NCI-H1105 treated with DMSO at 0.1 percent for 48 hours (cell line): ENCODE data around the gene COL6A1.
"Not testable (repeated sequence)": the region's sequence is repeated elsewhere in the genome, so short reads cannot be mapped to it uniquely, and the experiment has no call there.

Experiments
- DNase-seq: peaks from one replicate; lab custom pipeline; 2025; lab: John Stamatoyannopoulos, UW

COL6A1 gene

DNA sequence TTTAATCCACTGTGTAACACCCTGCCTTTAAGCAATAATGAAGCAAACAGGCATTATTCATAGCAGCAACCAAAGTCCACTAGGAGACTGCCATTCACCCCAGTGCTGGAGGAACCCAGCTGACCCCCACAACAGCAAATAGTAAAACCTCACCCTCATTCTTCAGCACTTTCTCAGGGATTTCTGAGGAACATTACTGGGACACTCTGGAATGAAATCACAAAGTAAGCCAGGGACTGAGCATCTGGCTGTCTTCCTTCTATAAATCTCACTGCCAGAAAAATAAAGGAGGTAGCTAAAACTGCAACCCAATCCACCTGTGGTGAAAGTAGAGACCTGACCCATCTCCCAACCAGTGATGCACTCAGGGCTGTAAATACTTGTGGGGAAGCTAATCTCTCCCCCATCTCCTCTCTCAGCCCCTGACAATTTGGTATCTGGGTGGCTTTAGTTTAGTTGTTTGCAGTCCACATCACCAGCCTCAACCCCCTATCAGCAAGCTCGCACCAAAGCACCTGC lies 47.1 kb downstream of the COL6A1 start:
- no peak for DNase-seq

DNA sequence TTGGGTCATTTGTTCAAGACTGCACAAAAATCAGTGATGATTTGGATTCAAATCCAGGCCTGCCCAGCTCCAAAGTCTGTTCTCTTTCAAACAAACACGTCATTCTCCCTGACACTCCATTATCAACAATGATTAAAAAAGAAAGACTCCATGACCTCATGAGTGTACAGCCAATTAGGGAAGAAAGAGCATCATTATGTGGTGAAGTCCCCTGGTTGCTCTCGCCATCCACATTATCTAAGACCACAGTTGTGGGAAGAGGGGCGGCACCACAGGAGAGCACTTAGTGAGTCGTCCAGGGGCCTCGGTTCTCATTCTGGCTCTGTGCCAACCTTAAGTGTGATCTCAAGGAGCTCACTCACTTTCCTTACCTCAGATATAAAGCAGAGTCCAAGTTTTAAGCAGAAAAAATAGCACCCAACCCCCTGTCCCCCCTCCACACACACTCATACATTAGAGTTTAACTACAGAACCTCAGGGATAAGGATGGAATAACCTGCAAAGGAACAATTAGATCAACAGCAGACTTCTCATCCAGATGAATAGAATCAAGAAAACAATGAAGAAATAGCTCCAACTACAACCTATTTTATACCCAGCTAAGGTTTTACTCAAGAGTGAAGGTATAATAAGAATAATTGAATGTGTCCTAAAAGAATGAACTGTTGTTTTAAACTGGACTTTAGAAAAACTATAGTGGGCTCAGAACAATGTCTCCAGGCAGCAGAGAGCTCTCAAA lies 47.8 kb downstream of the COL6A1 start:
- no peak for DNase-seq

DNA sequence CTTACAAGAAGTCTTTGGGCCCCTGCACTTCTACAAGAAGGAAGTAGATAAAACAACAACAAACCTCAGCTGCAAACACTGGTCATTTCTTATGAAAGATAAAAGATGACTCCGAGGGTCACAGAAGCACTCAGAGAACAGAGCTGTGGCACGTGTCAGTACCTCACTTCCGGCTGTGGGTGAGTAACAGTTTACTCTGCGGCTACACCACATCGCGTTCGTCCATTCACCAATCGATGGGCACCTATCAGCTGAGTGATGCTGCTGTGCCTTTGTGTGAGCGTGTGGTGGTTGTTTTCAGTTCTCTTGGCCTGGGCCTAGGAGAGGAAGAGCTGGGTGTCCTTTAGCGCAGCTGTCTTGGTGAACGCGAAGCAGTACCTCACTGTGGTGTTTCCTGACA lies 49.9 kb downstream of the COL6A1 start:
- DNase-seq, result no peak

DNA sequence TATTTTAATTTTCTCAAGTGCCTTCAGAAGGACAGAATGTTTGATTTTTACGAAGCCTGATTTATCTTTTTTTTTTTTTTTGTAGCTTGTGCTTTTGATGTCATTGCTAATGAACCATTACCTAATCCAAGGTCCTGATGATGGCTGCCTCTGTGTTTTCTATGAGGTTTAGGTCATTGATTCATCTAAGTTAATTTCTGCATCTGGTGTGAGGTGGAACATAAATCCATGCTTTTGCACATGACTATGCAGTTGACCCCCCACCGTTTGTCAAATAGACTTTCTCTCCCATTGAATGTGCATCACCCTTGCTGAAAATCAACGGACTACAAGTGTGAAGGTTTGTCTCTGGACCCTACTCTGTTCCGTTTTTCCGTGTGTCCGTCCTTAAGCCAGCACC lies 50.5 kb downstream of the COL6A1 start:
- no peak for DNase-seq

DNA sequence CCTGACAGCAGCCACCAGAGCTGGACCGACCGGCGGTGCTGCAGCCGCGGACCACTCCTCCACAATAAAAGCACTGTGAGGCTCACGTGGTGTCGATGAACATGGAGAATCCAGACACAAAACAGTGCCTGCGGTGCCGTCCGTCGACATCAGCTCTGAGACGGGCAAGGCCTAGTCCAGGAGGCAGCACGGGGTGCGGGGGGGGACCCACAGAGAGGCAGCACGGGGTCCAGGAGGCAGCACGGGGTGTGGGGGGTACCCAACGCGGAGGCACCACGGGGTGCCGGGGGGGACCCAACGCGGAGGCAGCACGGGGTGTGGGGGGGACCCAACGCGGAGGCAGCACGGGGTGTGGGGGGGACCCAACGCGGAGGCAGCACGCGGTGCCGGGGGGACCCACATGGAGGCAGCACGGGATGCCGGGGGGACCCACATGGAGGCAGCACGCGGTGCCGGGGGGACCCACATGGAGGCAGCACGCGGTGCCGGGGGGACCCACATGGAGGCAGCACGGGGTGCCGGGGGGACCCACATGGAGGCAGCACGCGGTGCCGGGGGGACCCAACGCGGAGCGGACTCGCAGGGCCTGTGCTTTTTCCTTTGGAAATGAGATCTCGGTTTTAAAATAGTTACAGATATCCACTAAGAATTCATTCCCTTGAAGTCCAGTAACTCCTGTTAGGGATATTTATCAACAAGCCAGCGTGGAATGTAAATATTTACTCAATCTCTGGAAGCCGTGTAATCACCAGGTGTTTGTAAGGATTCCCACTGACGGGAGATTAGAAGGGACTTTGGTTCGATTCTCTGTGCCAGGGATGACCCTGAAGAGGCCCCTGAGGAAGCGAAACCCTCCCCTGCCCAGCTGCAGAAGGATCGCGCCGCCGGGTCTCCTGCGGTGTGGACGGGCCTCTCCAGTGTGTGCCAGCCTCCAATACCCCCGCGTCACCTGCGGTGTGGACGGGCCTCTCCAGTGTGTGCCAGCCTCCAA lies 52.1 kb downstream of the COL6A1 start:
- no peak for DNase-seq

DNA sequence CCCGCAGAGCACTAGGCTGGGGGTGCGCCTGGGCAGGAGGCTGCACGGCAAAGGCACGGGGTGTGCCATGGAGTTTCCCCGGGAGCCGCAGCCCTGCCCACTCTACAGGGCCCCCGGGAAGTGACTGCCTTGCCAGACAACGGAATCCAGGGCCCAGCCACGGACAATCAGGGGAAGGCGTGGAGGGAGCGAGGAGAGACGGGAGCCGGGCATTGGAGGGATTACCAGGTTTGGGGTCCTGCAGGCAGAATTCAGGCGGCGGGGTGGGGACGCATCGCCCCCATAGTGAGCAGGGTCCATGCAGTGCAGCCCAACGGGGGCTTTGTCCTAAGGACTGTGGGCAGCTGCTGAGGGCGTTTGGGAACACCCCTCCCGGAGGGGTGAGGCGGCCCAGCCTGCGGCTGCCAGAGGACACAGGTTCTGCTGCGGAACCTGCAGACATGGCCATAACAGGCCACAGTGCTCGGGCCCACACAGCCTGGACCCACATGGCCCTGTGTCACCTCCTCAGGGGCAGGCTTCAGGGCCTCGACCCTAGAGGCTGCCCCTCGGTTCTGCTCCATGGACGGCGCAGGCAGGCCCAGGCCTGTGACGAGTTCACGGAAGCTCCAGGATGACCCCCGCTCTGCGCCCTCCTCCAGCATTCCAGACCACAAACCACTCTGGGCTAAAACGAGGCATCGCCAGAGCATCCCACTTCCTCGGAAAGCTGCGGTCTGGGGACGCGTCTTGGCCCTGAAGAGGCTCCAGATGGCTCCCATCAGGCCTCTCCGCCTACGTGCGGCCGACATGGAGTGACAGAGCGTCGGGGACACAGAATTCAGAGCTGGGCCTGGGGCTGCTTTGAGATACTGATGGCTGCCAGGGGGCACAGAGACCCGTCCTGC lies 54.5 kb downstream of the COL6A1 start:
- no peak for DNase-seq

DNA sequence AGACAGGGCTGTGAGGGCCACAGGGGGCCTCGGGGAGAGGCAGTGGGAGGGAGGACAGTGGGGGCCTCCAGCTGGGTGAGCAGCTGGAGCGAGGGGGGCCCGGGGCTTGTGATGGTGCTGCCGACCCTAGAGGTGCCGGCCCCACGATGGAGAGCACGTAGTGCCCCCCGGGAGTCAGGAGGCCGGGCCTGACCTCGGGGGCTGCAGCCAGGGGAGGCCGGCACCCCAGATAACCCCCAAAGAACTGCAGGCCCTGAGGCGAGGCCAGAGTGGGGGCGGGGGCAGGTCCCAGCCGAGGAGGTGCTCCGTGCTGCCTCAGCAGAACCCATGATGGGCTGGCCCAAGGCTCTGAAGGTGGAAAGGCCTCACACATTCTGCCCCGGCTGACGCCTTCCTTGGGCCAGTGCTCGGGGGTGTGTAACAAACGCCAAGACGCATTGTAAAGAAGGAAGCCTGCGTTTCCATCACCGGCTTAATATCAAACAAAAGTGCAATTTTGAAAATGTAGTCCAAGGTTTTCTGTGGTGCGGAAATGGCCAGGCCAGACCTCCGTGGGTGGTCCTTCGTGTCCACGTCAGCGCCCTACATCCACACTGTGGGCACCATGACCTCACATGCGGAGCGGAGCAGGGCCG lies 55.2 kb downstream of the COL6A1 start:
- DNase-seq, result no peak

DNA sequence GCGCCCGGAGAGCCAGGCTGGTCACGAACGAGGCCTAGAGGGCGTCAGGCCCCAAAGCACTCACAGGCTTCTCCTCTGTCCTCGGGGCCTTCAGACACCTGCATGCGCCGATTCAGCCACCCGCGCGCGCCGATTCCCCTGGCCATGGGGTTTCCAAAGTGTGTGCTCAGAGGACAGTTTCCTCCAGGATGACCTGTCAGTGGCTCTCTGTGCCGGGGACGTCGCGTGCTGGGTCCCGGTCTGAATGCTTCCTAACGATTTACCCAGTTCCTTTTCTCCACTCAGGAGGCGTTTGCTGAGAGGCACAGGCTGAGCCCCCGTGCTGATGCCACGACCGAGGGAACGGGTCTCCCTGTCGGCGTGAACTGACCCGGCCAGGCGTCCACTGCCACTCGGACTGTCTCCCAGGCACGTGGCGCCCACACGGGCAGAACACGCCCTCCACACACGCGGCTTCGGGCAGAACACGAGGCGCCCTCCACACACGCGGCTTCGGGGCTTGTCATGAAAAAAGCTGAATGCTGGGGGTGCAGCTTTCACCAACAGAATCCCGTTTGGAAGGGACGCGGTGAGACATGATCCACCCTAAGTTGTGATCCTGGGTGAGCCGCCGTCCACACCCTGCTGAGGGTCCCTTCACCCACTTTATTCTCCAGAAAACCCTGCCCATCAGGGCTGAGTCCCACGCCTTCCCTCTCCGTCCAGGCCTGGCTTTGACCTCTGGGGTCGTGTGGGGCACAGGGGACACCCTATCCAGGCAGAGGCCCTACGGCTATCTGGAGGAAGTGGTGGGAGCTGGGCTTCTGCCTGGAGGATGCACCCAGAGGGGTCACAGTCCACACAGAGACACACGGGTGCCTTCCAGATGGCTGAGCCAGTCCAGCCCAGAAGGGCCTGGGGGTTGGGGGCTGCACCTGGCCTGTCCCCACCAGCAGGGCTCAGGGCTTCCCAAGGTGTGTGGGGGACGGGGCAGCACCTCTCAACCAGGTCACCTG lies 56.1 kb downstream of the COL6A1 start:
- DNase-seq, result no peak

DNA sequence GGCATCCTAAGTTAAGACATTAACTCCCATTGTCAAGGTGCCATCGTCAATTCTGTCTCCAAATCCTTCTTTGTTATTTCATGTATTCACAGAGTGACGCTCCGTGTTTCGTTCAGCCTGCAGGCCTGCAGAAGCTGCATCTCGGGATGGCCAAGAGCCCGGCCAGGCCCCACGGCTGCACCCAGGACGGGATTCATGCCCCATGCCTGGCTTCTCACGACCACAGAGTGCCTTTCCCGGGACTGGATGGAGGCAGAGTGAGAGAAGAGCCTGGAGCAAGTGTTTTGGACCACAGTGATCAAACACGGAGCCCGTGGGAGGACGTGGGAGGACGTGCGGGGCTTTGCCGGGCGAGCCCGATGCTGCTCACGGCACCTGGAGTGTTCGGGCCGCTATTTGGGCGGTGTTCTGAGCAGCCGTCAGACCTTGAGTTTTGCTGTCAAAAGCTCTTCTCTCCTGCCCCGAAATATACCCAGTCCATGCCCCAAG lies 56.8 kb downstream of the COL6A1 start:
- DNase-seq, result no peak

DNA sequence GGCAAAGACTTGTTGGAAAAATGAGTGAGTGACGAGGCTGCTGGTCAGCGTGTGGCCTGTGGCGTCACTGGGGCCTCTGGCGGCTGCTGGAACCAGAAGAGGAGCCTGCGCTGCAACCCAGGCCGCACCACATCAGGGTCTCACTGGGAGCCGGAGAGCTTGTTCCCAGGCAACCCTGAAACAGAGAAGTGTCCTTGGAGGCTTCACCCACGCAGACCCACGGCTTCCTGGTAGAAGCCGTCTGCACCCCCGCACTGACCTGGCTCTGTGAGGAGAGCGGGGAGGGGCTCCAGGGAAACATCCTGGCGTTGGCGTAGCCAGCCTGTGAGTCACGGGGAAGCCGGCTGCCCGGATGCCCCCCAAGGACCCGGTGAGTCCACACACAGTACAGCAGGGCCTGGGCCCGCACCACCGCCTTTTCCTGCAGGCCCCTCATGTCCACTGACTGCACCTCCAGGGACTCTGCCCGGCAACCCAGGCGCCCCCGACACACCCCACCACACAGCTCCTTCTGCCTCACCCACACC lies 57.4 kb downstream of the COL6A1 start:
- no peak for DNase-seq

DNA sequence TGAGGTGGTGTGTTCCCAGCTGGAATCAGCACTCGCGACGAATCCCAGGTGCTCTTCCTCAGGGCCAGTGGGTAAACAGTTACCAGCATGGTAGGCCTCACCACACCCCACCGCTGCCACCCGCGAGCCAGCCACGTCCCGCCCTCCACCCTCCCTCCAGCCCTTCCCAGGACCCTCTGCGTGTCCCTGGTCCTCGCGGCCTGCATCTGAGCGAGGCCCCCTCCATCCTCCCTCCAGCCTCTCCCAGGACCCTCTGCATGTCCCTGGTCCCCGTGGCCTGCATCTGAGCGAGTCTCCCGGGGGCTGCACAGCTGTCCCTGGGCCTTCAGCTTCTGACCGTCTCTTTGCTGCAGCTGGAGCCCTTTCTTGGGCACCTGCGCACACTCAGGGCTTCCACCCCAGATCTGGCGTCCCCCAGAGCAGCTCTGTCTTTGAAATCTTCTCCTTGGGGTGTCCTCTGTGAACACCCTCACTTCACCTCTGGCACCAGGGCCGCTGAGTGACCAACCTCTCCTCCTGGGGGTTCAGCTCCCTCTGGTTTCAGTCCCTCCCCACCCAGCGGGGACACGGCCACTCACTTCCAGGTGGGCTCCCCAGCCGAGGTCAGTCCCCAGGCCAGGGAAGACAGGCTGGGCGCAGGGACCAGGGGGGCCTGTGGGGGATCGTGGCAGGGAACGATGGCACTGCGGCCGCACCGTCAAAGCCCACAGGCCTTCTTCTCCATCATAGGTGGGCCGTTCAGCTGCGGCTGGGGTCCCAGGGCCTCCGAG lies 58.5 kb downstream of the COL6A1 start:
- no peak for DNase-seq

DNA sequence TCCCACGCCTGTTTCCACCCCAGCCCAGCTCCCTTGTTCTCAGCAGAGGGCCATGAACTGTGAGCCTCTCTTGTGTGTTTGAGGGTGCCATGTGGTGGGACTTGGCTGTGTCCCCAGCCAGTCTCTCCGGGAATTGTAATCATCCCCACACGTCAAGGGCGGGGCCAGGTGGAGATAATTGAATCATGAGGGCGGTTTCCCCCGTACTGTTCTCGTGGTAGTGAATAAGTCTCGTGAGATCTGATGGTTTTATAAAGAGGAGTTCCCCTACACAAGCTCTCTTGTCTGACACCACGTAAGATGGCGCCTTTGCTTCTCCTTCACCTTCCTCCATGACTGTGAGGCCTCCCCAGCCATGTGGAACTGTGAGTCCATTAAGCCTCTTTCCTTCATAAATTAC lies 59.1 kb downstream of the COL6A1 start:
- DNase-seq, result no peak

DNA sequence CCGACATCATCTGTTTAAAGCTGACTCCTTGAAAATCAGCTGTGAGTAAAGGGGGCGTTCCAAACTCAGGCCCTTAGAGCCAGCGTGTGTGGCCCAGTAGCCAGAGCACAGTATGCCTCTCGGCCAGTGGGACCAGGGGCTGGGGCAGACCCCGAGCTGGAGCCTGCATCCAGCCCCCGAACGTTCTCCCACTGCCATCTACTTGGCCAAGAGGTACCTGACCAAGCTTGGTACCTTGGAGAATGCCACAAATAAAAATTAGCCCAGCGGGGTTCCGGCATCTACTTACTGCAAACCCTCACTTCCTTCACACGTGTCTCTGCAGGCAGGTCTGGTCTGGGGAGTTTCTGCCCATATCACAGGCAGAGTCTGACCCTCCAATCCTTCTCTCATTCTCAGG lies 59.6 kb downstream of the COL6A1 start:
- no peak for DNase-seq

DNA sequence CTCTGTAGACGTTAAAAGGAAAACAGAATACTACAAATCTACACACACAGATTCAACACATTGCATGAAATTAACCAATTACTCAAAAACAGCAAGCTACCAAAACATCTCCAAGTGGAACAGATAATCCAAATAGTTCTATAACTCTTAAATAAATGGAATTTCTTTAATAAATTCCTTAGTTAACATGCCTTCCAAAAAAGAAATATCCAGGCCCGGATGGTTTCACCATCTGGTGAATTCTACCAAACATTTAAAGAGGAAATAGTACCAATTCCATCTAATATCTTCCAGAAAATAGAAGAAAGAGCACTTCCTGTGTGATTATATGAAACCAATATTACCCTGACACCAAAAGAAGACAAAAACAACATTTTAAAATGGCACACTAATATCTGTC lies 63.6 kb downstream of the COL6A1 start:
- DNase-seq, result no peak

DNA sequence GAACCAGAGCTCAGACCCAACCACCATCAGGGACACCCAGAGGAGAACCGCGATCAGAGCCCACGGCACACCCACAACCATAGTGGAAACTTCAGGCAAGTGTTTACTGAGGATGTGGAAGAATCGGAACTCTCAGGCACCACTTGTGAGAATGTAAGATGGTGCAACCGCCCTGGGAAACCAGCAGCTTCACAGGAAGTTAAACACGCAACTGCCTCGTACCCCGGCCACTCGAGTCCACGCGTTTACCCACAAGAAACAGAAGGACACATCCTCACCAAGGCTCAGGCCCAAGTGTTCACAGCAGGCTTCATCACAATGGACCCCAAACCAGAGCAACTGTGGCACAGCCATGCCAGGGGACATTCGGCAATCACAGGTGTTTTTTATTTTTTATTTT lies 64.9 kb downstream of the COL6A1 start:
- DNase-seq, result no peak

DNA sequence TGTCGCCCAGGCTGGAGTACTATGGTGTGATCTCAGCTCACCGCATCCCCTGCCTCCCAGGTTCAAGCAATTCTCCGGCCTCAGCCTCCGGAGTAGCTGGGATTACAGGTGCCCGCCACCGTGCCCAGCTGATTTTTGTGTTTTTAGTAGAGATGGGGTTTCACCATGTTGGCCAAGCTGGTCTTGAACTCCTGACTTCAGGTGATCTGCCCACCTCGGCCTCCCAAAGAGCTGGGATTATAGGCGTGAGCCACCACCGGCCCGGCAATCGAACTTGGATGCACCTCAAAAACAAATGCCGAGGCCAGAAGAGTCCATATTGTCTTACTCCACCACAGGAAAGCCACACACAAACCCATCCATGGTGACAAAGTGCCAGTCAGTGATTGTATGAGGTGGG lies 65.3 kb downstream of the COL6A1 start:
- not testable (repeated sequence) for DNase-seq

DNA sequence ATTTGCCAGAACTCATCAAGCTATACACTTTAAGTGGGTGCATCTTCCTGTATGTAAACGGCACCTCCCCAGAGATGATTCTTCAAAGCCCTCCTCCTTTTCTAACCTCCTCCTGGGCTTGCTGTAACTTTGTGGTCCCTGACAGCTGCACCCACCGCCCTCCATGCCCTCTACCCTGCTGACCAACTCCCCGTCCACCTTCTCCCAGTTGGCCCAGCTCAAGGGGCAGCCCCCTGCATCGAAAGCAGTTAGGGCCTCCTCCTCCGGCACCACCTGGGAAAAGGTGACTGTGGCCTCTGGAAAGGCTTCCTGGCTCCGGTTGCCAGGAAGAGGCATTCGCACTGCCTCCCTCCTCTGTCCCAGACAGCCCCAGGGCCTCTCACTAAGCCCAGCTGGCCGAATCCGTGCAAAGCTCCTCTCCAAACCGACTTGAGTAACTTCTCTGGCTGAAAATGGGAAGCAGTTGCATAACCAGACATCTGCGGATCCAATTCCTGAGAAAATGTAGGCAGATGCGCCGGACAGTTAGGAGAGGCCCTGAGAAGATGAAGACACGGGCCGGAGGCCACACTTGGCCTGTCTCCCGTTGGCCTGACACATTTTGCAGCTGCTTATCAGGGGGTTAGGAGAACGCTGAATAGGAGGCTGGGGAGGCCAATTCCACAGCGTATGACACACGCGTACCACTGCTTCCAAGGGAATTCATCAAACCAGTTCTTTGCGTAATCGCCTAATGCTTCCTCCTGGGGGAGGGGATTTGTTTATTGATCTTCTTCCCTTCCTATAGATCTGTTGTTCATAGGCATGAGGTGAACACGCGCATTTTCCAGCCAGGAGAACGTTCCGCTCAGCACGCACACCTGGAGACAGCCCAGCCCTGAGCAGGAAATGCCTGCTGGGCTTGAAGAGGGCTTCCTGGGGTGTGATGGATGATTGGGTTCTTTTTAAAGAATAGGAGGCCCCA lies 67.6 kb downstream of the COL6A1 start:
- DNase-seq, result no peak
